ENCODE results near the gene PCP4. TPM values are rescaled to one million over a fixed set of nuclear protein-coding genes. Genes with fewer than 3 reads are reported as not detected.

PCP4 gene
- total RNA-seq, 5 donors from 2014 or later (not counting 1 experiment from before 2014, with no cell fraction given), result not detected

DNA sequence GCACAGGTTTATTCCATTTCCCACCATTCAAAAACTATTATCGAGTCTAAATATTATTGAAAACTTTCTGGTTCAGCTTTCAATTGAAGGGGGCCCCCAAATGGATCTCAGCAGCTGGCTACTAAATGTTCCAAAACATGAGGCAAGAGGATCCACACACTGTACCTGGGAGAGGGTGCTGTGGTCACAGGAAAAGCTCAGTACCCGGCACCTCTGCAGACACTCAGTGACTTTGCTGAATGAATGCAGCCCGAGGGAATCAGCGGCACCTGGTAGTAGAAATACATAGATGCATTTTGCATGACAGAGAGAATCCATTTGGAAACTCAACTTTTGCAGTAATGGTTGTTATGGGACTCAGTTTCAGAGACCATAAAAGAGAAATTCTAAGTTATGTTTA lies 89.3 kb downstream of the PCP4 start:
- Histone ChIP-seq H3K4me3 (ENCODE audit: control insufficient read depth in 1 of 2, extremely low read depth in 1 of 2, low read length in 1 of 2) (no peak overlapping the region), H3K27me3 (replicated peaks in 1 of 2; ENCODE audit: control insufficient read depth in 2 of 2, extremely low read depth in 1 of 2, insufficient read depth in 2 of 2, low read length in 1 of 2) (peaks cover 0 to 2% of the 10 kb centered on the region in 2 experiments), H3K9me3 (no peaks in the 10 kb centered on the region), H3K4me1 (ENCODE audit: control insufficient read depth in 1 of 2, extremely low read depth in 1 of 2, insufficient read depth in 2 of 2, low read length in 2 of 2) (no peaks in the 10 kb centered on the region), H3K36me3 (ENCODE audit: control insufficient read depth in 2 of 2, extremely low read depth in 1 of 2, insufficient read depth in 1 of 2, low read length in 1 of 2) (no peaks in the 10 kb centered on the region), H3K27ac (ENCODE audit: low read length) (no peak overlapping the region)
- Mint-ChIP-seq H3K36me3 (no peaks in the 10 kb centered on the region), H3K4me3 (no peak overlapping the region), H3K27ac (no peak overlapping the region), H3K9me3 (peaks cover 0 to 14% (median 9%) of the 10 kb centered on the region in 3 donors), H3K4me1 (no peaks in the 10 kb centered on the region), H3K27me3 (peaks cover 0 to 2% of the 10 kb centered on the region in 2 donors)
- POLR2A ChIA-PET, result no interaction called here
- ATAC-seq (replicated peaks in 1 of 4), result no peak
- 93% methylated on average over 4 of the region's 4 CpGs for WGBS (ENCODE audit: insufficient coverage)
- CTCF ChIA-PET, result no interaction called here
- DNase-seq, result no peak

DNA sequence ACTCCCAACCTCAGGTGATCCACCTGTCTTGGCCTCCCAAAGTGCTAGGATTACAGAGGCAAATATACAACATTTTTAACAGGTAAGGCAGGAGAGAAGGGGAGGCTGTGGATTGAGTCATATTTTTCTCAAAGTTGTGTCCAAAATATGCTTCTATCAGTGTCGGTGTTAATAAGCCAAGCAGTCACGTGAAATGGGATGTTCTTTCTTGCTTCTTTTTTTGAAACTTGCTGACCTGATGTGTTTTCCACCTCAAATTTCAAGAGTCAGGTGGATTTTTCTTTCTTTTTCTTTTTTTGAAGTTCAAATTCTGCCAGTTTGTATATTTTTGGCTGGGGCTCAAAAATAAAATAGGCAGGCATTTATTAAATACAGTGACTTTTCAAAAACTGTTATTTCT lies 91.5 kb downstream of the PCP4 start:
- Mint-ChIP-seq H3K9me3 (peaks cover 12 to 29% (median 13%) of the 10 kb centered on the region in 3 donors), H3K4me1 (no peaks in the 10 kb centered on the region), H3K27ac (no peak overlapping the region), H3K4me3 (no peak overlapping the region), H3K36me3 (no peaks in the 10 kb centered on the region), H3K27me3 (no peaks in the 10 kb centered on the region)
- POLR2A ChIA-PET, result no interaction called here
- Histone ChIP-seq H3K27ac (ENCODE audit: low read length) (no peak overlapping the region), H3K9me3 (no peaks in the 10 kb centered on the region), H3K27me3 (replicated peaks in 1 of 2; ENCODE audit: control insufficient read depth in 2 of 2, extremely low read depth in 1 of 2, insufficient read depth in 2 of 2, low read length in 1 of 2) (peaks cover 0 to 2% of the 10 kb centered on the region in 2 experiments), H3K4me3 (ENCODE audit: control insufficient read depth in 1 of 2, extremely low read depth in 1 of 2, low read length in 1 of 2) (no peak overlapping the region), H3K36me3 (ENCODE audit: control insufficient read depth in 2 of 2, extremely low read depth in 1 of 2, insufficient read depth in 1 of 2, low read length in 1 of 2) (no peaks in the 10 kb centered on the region), H3K4me1 (ENCODE audit: control insufficient read depth in 1 of 2, extremely low read depth in 1 of 2, insufficient read depth in 2 of 2, low read length in 2 of 2) (no peaks in the 10 kb centered on the region)
- ATAC-seq (replicated peaks in 1 of 4), result no peak
- DNase-seq, result no peak
- CTCF ChIA-PET, result no interaction called here
- WGBS (ENCODE audit: insufficient coverage), result no CpG with 5 or more reads among the region's 2 CpGs

DNA sequence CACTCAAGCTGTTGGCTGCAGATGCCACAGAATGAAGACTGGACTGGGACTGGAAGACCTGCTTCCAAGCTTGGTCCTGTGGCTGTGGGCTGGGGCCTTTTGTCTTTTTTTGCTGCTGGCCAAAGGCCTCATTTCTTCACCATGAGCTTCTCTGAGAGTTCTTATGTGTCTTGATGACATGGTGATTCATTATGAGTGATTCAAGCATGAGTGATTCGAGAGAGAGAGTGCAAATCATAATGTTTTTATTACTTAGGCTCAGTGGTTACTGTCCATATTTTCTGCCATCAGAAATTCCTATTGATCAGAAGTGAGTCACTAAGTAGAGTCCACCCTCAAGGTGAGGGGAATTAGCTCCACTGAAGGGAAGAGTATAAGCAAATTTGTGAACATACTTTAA lies 94.0 kb downstream of the PCP4 start:
- H3K27me3 Mint-ChIP-seq, result no peaks in the 10 kb centered on the region
- DNase-seq (no peak), ATAC-seq (replicated peaks in 1 of 4) (no peak)
- Histone ChIP-seq H3K36me3 (ENCODE audit: control insufficient read depth in 2 of 2, extremely low read depth in 1 of 2, insufficient read depth in 1 of 2, low read length in 1 of 2) (no peaks in the 10 kb centered on the region), H3K27ac (ENCODE audit: low read length) (no peak overlapping the region), H3K4me3 (ENCODE audit: control insufficient read depth in 1 of 2, extremely low read depth in 1 of 2, low read length in 1 of 2) (no peak overlapping the region), H3K27me3 (replicated peaks in 1 of 2; ENCODE audit: control insufficient read depth in 2 of 2, extremely low read depth in 1 of 2, insufficient read depth in 2 of 2, low read length in 1 of 2) (no peaks in the 10 kb centered on the region), H3K9me3 (no peaks in the 10 kb centered on the region), H3K4me1 (ENCODE audit: control insufficient read depth in 1 of 2, extremely low read depth in 1 of 2, insufficient read depth in 2 of 2, low read length in 2 of 2) (no peaks in the 10 kb centered on the region)
- H3K27ac Mint-ChIP-seq, result no peak overlapping the region
- H3K36me3 Mint-ChIP-seq, result no peaks in the 10 kb centered on the region
- no peak overlapping the region for H3K4me3 Mint-ChIP-seq
- H3K4me1 Mint-ChIP-seq, result no peaks in the 10 kb centered on the region
- POLR2A ChIA-PET, result no interaction called here
- H3K9me3 Mint-ChIP-seq, result peaks cover 14 to 34% (median 15%) of the 10 kb centered on the region in 3 donors
- WGBS (ENCODE audit: insufficient coverage), result no CpG with 5 or more reads among the region's 1 CpG
- CTCF ChIA-PET, result no interaction called here

DNA sequence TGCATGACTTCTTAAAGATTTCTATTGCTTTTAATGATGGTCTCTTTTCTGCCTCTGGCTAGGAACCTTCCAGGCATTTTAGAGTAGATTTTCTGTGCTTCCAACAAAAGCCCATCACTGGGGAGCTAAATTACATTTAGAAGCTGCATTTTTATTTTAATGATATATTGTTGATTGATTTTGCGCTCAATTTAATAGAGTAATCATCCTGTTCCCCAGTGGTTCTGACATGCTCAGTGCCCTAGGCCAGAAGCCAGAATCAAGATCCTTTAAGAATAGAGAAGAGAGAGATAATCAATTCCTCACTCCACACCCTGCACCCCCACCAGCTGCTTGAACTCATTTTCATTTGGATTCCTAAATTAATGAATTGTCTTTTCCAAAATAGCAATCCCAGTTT lies 97.8 kb downstream of the PCP4 start:
- no peak for DNase-seq
- Histone ChIP-seq H3K4me1 (ENCODE audit: control insufficient read depth in 1 of 2, extremely low read depth in 1 of 2, insufficient read depth in 2 of 2, low read length in 2 of 2) (no peaks in the 10 kb centered on the region), H3K9me3 (no peaks in the 10 kb centered on the region), H3K36me3 (ENCODE audit: control insufficient read depth in 2 of 2, extremely low read depth in 1 of 2, insufficient read depth in 1 of 2, low read length in 1 of 2) (no peaks in the 10 kb centered on the region), H3K27me3 (replicated peaks in 1 of 2; ENCODE audit: control insufficient read depth in 2 of 2, extremely low read depth in 1 of 2, insufficient read depth in 2 of 2, low read length in 1 of 2) (no peaks in the 10 kb centered on the region), H3K27ac (ENCODE audit: low read length) (no peak overlapping the region), H3K4me3 (ENCODE audit: control insufficient read depth in 1 of 2, extremely low read depth in 1 of 2, low read length in 1 of 2) (no peak overlapping the region)
- Mint-ChIP-seq H3K9me3 (peaks cover 16 to 48% (median 17%) of the 10 kb centered on the region in 3 donors), H3K27ac (no peak overlapping the region), H3K4me3 (no peak overlapping the region), H3K36me3 (no peaks in the 10 kb centered on the region), H3K27me3 (no peaks in the 10 kb centered on the region), H3K4me1 (no peaks in the 10 kb centered on the region)
- CTCF ChIA-PET, result no interaction called here
- POLR2A ChIA-PET, result no interaction called here
- WGBS (ENCODE audit: insufficient coverage), result no CpG with 5 or more reads among the region's 1 CpG
- no peak for ATAC-seq (replicated peaks in 1 of 4)

DNA sequence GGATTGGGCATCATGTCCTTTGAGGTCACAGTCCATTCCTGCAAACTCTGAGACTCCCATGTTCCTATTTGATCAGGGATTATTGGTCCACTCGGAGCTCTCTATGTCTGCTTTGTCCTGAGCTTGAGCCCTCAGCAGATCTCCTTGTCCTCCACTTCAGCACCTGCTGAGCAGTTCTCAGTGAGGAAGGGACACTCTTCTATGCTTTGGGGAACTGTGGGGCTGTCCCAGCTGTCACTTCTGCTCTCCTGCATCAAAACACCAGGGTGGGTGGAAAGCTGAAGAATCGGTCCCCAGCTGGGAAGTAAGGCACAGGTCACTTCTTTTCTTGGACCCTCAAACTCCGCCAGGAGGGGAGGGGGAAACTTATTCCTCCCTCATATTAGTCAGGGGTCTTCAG lies 99.5 kb downstream of the PCP4 start:
- CTCF ChIA-PET, result no interaction called here
- no peak for ATAC-seq (replicated peaks in 1 of 4)
- H3K36me3 ChIP-seq (ENCODE audit: control insufficient read depth in 2 of 2, extremely low read depth in 1 of 2, insufficient read depth in 1 of 2, low read length in 1 of 2), result no peaks in the 10 kb centered on the region
- no peak overlapping the region for H3K4me3 ChIP-seq (ENCODE audit: control insufficient read depth in 1 of 2, extremely low read depth in 1 of 2, low read length in 1 of 2)
- no peaks in the 10 kb centered on the region for H3K36me3 Mint-ChIP-seq
- no peak overlapping the region for H3K27ac Mint-ChIP-seq
- no peaks in the 10 kb centered on the region for H3K4me1 ChIP-seq (ENCODE audit: control insufficient read depth in 1 of 2, extremely low read depth in 1 of 2, insufficient read depth in 2 of 2, low read length in 2 of 2)
- no peak overlapping the region for H3K4me3 Mint-ChIP-seq
- no peaks in the 10 kb centered on the region for H3K27me3 Mint-ChIP-seq
- H3K27ac ChIP-seq (ENCODE audit: low read length), result no peak overlapping the region
- H3K27me3 ChIP-seq (replicated peaks in 1 of 2; ENCODE audit: control insufficient read depth in 2 of 2, extremely low read depth in 1 of 2, insufficient read depth in 2 of 2, low read length in 1 of 2), result no peaks in the 10 kb centered on the region
- H3K4me1 Mint-ChIP-seq, result no peaks in the 10 kb centered on the region
- H3K9me3 ChIP-seq, result no peaks in the 10 kb centered on the region
- DNase-seq, result no peak
- 67% methylated on average over 1 of the region's 3 CpGs for WGBS (ENCODE audit: insufficient coverage)
- POLR2A ChIA-PET, result no interaction called here
- H3K9me3 Mint-ChIP-seq, result peaks cover 11 to 36% (median 18%) of the 10 kb centered on the region in 3 donors

DNA sequence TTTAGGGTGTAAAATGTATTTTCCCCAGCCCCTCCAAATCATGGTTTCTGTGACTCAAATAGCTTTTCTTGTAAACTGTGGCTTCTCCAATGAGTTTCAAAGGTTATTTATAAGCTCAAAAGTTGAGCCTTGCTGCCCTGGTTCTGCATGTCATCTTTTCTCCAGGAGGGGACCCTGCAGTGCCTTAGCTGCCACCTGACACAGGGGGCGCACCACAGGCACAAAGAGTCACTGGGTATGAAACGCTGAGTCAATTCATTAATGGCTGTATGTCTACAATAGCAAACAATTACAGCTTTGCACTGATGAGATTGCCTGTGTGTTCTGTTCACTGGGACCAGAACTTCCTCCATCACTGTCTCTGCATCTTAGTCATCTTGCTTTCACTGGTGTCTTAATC lies 100.8 kb downstream of the PCP4 start:
- ChIA-PET POLR2A (no interaction called here), CTCF (no interaction called here)
- 80% methylated on average over 2 of the region's 2 CpGs for WGBS (ENCODE audit: insufficient coverage)

DNA sequence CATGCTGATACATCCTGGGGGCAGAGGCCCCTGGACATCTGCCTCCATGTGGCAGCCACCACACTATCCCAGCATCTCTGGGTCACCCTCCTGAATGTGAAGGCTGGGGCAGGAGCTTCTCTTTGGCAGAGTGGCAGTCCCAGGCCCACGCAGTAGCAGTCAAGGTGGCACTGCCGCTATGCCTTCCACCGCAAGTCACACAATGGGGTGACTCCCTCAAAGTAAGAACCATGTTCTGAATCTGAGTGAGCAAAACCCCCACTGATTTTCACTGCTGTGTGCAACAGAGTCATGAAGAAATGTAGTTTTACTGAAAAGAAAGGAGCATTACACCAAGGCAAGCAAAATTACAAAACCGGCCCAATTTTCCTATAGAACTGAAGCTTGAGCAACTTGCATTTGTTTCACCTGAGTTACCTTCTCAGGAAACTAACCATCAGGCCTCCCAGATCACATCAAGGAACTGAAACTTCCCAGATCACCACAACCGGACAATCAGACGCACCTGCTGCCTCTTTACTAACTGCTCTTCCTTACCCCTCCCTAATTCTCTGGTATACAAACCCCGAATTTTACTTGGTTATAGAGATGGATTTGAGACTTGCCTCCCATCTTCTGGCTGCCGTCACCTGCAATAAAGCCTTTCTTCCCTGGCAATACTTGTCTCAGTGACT lies 102.6 kb downstream of the PCP4 start:
- no peaks in the 10 kb centered on the region for H3K4me1 ChIP-seq (ENCODE audit: control insufficient read depth in 1 of 2, extremely low read depth in 1 of 2, insufficient read depth in 2 of 2, low read length in 2 of 2)
- no peaks in the 10 kb centered on the region for H3K27me3 Mint-ChIP-seq
- no peaks in the 10 kb centered on the region for H3K4me1 Mint-ChIP-seq
- no peak overlapping the region for H3K4me3 ChIP-seq (ENCODE audit: control insufficient read depth in 1 of 2, extremely low read depth in 1 of 2, low read length in 1 of 2)
- H3K27me3 ChIP-seq (replicated peaks in 1 of 2; ENCODE audit: control insufficient read depth in 2 of 2, extremely low read depth in 1 of 2, insufficient read depth in 2 of 2, low read length in 1 of 2), result no peaks in the 10 kb centered on the region
- H3K27ac Mint-ChIP-seq, result no peak overlapping the region
- no peak overlapping the region for H3K4me3 Mint-ChIP-seq
- DNase-seq (no peak), ATAC-seq (replicated peaks in 1 of 4) (no peak)
- H3K9me3 Mint-ChIP-seq, result peaks cover 4 to 21% (median 5%) of the 10 kb centered on the region in 3 donors
- H3K9me3 ChIP-seq, result no peaks in the 10 kb centered on the region
- no peaks in the 10 kb centered on the region for H3K36me3 Mint-ChIP-seq
- ChIA-PET CTCF (no interaction called here), POLR2A (no interaction called here)
- no peak overlapping the region for H3K27ac ChIP-seq (ENCODE audit: low read length)
- no peaks in the 10 kb centered on the region for H3K36me3 ChIP-seq (ENCODE audit: control insufficient read depth in 2 of 2, extremely low read depth in 1 of 2, insufficient read depth in 1 of 2, low read length in 1 of 2)
- WGBS (ENCODE audit: insufficient coverage), result 92% methylated on average over 5 of the region's 8 CpGs

More for the DNA sequence above, 100.8 kb downstream of the PCP4 start:
- H3K4me3 Mint-ChIP-seq, result no peak overlapping the region
- no peaks in the 10 kb centered on the region for H3K27me3 ChIP-seq (replicated peaks in 1 of 2; ENCODE audit: control insufficient read depth in 2 of 2, extremely low read depth in 1 of 2, insufficient read depth in 2 of 2, low read length in 1 of 2)
- no peak overlapping the region for H3K4me3 ChIP-seq (ENCODE audit: control insufficient read depth in 1 of 2, extremely low read depth in 1 of 2, low read length in 1 of 2)
- peaks cover 7 to 27% (median 11%) of the 10 kb centered on the region in 3 donors for H3K9me3 Mint-ChIP-seq
- no peaks in the 10 kb centered on the region for H3K27me3 Mint-ChIP-seq
- H3K27ac Mint-ChIP-seq, result no peak overlapping the region
- H3K36me3 Mint-ChIP-seq, result no peaks in the 10 kb centered on the region
- H3K4me1 ChIP-seq (ENCODE audit: control insufficient read depth in 1 of 2, extremely low read depth in 1 of 2, insufficient read depth in 2 of 2, low read length in 2 of 2), result no peaks in the 10 kb centered on the region
- no peak for DNase-seq
- H3K9me3 ChIP-seq, result no peaks in the 10 kb centered on the region
- no peak for ATAC-seq (replicated peaks in 1 of 4)
- no peak overlapping the region for H3K27ac ChIP-seq (ENCODE audit: low read length)
- no peaks in the 10 kb centered on the region for H3K36me3 ChIP-seq (ENCODE audit: control insufficient read depth in 2 of 2, extremely low read depth in 1 of 2, insufficient read depth in 1 of 2, low read length in 1 of 2)
- H3K4me1 Mint-ChIP-seq, result no peaks in the 10 kb centered on the region

Data from T-cell (primary cell).